ENCODE measurements around the gene ATF7.
"Not testable (repeated sequence)": the region's sequence is repeated elsewhere in the genome, so short reads cannot be mapped to it uniquely, and the experiment has no call there.

GRCh38 chr12:53606688-53607087 lies 19.5 kb downstream of the ATF7 start:
- not testable (repeated sequence) for TF ChIP-seq EZH2phosphoT487 (IDR thresholded peaks at IDR 0.05; ENCODE audit: insufficient read depth, low read depth); EZH2 (IDR thresholded peaks at IDR 0.05; ENCODE audit: insufficient read depth, poor library complexity, severe bottlenecking)

Data from GM23248 (cell line).